Kidney tubule cell (primary cell): ENCODE data around the gene CGNL1.

Source experiments
- DNase-seq: peaks from one replicate; pipeline ENCODE4 v3.0.0-alpha.2; 2018; ENCODE audit warnings: low spot score

Gene CGNL1

DNA sequence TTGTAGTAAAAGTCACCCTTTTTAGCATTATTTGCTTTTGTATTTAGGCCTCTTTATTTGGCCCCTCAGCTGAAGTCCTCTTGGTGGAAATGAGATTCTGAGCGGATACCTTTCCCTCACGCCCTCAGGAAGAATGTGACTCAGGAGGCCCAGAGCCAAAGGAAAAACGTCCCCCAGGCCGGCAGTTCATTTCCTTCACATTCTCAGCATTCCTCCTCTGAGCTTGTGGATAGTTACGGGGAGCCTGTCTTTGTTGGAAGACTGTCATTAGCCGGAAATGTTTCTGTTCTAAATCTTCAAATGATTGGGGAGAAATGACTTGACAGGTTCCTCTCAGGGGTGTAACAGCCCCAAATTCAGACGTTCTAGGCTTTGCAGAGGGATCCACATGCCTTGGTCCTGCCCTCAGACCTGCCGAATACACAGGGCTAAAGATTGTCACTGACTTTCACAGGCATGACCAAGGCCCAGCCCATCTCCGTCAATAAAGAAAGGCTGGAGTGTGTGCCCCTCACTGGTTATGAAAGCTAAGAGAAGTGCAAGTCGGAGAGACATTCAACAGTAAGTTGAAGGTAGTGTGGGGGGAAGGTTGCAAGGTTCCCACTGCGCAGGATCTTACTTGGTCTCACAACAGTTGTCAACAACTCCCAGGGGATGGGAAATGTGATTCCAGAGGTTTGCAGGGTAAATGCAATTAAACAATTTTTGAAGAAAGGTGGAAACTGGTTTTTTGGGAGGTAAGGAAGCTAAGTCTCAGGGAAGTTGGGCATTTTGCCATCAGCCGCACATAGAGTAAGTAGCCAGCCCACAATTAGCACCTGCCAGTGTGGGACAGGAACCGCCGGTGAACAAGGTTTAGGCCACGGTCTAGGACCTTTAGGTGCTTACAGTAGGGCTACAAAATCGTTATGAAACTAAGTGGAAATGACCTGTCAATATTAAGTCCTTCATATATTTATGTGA is 175.7 kb downstream of the CGNL1 start:
- DNase-seq, result peak; percentile 91

DNA sequence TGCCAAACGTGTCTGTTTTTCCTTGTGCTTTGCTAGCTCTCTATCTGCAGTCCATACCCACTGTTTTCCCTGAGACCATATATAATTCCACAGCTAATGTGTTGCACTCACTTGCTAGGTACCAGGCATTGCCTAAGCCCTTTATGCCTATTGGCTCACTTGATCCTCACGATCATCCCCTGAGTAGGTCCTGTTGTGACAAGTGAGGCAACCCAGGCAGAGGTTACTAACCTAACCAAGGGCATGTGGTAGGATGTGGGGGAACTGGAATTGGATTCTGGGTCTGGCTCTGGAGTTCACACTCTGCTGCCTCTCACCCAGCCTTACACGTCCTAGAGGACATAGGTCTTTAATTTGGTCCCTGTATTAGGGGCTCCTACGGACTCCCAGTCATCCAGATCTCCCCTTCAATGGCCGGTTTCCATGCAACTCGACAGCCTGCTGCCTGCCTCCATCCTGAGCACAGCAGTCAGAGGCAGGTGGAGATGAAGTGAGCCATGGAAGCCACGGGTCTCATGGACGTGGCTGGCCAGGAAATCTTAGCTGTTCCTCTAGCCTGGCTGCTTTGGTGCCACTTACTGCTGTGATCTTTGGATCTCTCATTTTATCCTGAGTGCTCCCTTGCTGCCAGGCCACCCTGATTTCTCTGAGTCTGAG is 176.5 kb downstream of the CGNL1 start:
- no peak for DNase-seq

DNA sequence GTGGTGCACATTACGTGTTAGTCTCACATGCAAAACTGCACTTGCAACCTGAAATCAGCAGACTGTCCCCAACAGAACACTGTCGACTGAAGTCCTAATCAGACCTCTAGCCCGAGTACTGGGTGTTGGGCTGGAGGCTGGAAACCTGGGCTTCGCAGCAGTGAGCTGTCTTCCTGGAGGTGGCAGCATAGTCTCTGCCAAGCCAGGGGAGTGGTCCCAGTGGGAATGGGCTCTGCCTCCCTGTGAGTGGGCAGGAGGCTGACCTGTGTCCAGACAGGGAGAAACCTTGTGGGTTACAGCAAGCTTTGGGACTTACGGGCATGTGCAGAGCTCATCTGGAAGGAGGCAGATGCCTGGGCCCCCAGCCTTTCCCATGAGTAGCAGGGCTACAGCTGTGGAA is 177.2 kb downstream of the CGNL1 start:
- DNase-seq, result no peak

DNA sequence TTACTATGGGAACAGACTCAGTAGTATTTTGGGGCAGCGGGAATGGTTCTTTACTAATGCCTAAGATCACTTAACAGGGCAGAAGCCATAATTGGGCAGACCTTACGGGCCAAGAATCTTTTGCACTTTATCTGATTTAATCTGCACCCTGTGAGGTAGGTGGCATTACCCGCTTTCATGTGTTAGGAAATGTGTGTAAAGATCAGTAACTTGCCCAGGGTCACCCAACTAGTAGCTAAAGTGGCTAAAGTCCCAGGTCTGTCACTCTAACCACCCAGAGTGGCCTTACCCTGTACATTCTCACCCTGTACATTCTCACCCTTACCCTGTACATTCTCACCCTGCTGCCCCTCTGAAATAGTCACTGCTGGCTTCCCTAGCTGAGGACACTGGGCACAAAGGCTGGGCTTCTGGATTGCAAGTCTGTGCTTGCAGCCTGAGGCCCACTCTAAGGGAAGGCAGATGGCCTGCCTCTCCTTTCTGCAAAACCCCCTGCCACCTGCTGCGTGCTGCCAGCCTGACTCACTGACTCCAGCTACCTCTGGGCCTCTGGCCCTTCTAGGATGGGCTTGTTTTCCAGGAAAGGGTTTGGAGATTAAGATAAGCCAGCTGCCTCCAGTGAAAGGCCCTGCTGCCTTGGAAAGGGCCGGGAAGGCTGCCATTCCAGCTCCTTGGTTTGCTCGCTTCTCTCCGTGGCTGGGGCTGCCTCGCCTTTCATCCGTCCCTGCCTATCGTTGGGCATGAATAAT is 177.9 kb downstream of the CGNL1 start:
- no peak for DNase-seq

DNA sequence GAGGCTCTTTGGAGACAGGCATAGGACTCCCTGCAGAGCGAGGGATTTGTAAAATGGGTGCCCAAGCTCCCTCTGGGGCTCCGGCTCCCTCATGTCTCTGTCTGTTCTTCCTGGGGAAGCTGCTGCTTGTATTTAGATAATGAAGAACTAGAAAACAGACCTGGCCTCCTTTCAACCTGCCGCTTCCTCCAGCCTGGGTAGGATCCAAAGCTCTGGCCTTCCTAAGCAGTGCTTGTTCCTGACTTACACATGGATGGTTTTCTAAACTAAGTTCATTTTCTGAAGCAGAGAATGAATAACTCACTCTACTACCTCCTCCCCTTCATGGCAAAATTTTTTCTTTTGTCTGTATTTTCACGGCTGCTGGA is 178.5 kb downstream of the CGNL1 start:
- no peak for DNase-seq

DNA sequence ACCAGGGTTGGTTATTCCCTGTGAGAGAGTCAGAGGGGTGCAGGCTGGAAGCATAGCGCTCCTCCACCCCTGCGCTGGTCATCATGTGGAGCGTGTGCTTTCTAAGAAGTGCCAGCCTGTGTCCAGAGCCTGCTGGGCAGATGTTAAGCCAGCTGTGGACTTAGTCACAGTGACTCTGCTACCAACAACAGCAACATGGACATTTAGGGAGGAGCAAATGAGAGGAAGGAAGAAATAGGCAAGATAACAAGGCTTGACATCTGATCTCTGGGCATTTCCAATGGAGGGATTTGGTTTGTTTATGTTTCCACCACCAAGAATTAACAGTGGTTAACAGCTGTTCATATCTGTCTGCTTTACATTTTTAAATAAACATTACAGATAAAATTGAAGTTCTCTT is 179.0 kb downstream of the CGNL1 start:
- no peak for DNase-seq

DNA sequence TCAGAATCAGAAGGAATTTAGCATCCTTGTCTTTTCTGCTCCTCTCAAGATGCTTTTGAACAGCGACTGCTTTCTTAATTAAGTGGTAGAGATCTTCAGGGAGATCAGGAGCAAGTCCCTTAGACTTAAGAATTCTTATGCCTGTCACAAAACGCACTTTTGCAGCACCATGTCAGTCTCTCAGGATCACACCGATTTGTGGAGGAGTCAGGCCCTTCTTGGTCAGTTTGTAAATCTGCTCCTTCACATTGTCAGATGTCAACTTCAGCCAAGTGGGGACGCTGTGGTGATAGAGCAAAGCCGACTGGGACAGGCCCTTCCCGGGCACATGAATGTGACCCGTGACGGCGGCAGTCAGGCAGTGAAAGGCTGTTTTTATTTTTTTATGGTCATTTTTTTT is 179.7 kb downstream of the CGNL1 start:
- DNase-seq, result no peak

DNA sequence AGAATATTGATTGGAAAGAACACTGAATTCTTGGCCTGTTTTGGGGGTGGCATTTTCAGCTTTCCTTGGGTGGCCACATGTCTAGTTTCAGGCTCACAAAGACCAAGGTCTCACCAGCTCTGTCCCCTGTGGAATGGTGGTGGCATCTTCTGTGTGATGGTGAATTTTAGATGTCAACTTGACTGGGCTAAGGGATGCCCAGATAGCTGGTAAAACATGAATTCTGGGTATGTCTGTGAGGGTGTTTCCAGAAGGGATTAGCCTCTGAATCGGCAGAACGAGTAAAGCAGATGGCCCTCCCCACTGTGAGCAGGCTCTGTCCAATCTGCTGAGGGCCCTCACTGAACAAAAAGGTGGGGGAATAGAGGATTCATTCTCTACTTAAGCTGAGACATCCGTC is 181.0 kb downstream of the CGNL1 start:
- DNase-seq, result no peak

DNA sequence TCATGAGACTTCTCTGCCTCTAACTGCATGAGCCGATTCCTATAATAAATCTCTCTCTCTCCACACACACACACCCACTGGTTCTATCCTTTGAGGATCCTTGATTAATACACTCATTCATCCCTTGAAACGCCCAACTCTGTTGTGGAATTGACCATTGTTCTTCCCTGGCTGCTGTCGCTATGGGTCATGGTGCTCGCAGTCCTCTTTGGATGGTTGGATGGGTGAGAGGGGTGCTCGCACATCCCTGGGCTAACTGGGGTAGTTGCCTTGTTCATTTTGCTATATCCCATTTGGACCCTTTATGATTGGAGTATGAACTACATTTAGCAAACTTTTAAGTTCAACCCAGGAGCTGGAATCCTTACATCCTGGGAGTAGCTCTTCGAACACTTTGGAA is 181.5 kb downstream of the CGNL1 start:
- DNase-seq, result no peak

DNA sequence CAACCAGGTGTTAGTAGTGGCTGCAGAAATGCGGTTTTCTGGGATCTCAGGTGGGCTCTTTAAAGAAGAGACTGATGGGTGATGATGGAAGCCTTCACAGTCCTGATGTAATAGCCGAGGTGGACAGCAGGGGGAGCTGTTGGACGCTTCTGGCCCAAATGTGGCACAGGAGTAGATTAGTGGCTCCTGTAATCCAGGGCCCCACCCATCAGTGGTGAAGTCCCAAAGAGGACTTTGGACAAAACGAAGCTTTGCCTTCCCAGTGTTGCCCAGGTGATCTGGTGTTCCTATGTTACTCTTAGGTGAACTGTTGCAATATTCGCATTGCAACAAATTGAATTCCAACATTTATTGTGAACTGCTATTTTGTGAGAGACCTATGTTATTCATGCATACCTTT is 183.6 kb downstream of the CGNL1 start:
- DNase-seq, result peak; percentile 58

DNA sequence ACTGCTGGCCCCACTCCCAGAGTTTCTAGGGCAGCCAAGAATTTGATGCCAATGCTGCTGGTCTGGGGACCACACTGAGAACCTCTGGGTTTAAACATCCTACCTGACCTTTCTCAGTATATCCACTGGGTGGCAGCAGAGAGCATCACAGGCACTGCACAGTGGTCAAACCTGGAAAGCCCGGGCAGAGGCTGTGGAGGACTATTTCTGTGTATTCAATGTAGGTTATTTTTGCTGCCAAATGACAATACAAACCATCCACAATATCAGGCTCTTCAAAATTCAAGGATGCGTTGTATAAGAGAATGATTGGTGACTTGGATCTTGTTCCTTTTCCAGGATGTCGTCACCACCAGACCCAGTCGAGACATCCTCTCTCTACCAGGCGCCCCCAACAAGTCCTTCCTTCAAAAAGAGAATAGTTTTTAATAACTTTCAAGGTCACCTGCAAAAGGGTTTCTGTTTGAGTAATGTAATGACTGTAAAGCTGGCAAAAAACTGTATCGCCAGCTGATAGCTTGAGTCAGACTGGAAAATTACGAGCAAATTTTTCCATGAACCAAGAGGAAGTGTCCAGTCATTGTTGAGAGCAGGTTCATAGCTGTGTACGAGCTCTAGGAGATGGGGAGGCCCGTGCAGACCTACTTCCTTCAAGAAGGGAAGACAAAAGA is 184.9 kb downstream of the CGNL1 start:
- peak; percentile 67 for DNase-seq

DNA sequence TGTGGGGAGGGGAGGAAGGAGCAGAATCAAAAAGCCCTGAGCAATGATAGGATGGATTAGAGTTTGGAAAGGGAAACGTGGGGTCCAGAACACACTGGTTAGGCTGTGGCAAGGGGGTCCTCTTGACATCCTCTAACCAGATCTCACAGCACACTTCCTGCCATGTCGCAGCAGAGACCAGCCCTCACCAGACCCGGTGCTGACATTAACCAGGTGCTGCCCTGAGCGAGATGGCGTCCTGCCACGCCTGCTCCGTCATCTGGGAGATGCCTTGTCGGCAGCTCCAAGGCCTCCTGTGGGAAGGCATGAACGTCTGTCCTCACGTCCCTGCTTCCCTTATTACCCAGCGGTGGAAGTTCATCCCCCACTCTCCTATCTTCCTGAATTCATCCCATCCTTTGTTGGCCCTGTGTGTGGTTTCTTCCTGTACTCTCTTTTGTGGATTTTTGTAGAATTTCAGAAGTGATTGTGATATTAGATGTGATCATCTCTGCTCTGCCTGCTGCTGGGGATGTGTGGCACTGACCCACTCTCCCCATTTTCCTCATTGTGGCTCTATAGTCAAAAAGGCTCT is 186.0 kb downstream of the CGNL1 start:
- DNase-seq, result no peak

DNA sequence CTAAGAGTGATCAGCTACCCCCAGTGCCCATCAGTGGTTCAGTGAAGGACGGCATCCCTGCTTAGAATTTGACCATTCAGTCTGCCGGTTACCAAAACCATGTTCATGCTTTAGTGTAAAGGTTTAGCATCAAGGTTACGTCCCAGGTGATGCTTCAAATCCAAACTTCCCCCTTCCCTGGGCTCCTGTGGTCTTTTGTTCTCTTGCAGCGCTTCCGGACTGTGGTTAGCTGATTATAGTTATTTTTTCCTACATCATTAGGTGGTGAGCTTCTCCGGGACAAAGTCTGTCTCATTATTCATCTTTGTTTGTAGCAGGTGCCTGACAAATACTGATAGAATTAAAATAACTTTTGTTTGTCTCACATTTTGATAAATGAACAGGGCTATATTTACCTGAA is 187.1 kb downstream of the CGNL1 start:
- DNase-seq, result no peak

DNA sequence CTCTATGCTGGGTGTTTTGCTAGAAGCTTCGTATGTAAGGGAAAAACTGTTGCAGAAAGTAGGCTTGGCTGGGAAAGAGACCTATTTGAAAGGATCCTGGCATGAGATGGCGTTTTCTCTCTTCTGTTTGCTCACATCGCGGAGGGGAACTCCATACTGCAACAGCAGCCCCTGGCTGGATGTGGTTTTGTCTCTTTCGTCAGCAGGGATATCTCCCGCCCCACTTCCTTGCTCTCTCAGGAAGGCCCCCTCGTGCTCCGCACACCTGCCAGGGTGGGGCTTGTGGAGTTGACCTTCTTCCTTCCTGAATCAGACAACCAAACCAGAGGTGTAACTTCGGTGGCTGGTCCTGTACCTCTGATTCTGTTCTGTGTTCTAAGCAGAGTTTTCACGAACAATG is 189.0 kb downstream of the CGNL1 start:
- DNase-seq, result no peak

DNA sequence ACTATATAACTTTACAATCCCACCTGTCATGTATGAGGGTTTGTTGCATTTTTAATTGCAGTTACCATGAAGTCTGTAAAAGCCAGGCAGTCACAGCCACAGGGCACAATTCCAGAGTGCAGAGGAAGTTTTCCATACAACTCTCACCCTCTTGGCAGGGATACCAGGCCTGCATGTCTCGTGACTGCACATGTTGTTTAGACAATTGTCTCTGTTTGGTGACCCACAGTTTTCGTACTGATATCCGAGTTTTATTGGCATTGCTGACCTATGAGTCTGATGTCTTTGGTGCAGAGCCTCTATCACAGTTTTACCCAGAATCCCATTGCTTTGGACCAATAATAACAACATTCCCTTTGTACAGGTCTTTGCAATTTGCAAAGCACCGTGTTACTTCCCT is 190.5 kb downstream of the CGNL1 start:
- DNase-seq, result no peak

DNA sequence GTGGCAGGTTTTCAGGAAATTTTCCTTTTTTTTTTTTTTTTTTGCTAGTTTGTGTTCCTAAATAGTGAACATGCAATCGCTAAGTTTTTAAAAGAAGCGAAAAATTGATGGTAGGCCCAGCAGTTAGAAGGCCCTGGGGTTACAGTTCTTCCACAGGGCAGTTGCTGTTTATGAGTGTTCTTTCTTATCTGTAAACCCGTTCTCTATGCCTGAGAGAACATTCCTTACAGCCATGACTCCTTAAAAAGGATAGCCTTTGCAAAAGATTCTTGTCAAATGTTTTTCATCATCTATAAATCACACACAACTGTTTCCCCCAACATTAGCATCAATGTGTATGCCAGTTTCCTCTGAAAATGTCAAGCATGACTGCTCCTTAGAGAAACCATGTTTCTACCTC is 191.6 kb downstream of the CGNL1 start:
- DNase-seq, result peak; percentile 23

DNA sequence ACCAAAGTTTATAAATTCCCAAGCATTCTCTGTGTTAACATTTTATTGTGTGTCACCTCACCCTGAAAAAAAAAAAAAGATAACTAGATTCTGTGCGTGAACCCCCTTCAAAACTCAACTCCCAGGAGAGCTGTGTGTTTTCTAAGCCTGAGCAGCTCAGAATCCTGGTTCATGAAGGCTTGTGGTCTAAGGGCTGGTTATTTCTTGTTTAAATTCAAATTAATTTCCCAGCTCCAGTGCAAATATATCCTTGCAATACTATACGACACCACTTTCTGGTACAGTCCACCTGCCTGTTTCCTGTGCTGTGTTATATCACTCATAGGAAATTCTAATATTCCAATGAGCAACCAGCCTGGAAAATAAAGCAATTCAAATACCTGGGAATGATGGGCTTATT is 192.0 kb downstream of the CGNL1 start:
- no peak for DNase-seq

DNA sequence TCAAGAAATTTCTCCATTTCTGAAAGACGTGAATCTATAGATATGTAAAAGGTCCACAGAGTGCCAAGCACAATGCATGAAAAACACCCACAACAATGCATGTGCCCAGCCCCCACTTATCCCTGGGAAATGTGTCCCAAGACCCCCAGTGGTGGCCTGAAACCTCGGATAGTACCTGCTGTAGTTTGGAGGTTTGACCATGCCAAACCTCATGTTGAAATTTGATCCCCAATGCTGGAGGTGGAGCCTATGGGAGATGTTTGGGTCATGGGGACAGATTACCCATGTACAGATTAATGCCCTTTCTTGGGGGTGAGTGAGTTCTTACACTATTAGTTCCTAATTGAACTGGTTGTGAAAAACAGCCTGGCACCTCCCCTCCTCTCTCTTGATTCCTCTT is 194.0 kb downstream of the CGNL1 start:
- no peak for DNase-seq

DNA sequence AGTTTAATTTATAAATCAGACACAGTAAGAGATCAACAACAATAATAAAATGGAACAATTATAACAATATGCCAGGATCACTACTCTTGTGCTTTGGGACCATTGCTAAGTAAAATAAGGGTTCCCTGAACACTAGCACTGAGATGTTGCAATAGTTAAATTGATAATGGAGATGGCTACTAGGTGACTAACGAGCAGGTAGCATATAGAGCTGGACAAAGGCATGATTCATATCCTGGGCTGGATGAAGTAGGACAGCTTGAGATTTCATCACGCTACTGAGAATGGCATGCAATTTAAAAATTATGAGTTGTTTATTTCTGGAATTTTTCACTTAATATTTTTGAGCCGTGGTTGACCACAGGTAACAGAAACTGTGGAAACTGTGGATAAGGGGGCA is 194.7 kb downstream of the CGNL1 start:
- DNase-seq, result peak; percentile 78

DNA sequence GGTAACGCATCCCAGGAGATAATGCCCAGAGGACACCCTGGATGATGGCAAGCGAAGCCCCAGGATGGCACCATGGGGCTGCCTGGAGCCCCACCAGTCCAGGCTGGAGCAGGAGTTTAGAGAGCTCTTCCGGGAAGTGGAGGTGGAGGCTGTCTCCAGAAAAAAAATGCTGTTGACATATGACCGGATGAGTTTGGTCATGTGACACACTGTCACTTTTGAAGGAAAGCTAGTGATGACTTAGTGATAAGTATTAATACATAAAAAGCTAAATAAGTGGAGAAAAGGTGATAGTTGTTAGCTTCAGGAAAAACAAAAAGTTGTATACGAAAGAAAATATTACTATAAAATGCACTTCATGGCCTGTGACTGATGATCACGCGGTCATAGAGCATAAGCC is 195.4 kb downstream of the CGNL1 start:
- no peak for DNase-seq

DNA sequence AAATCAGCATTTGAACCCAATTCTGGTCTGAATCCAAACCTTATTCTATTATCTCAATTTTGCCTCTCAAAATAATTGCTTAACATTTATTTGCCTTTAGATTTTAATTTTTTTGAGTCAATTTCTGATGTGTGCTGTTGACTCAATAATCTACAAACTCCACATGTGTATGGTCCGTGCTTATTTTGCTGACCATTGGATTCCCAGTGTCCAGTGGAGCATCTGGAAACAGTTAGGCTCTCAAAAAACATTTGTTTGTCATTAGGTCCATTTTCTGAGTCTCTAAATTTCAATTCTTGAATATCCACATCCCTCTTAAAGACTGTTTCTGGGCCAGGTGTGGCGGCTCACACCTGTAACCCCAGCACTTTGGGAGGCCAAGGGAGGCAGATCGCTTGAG is 196.2 kb downstream of the CGNL1 start:
- DNase-seq, result no peak

DNA sequence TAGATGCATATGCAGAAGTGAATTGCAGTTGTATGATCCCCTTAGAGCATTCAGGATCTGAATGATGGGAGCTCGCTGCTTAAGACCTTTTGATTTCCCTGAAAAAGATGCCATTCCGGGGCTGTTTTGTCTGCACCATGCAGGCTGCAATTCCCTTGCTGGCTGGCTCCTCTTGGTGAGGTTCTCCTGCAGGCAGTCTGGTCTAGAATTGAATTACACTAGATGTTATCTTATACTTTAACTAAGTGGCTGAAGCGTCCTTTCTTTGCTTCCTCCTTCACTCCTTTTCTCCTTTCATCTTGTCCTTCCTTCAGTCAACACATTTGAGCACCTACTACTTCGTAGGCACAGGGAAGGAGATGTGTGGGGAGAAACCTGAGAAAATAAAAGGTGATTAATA is 196.8 kb downstream of the CGNL1 start:
- DNase-seq, result no peak
